H1 (cell line): Measurements from ENCODE around the gene KLHL17. TPM values are rescaled to one million over a fixed set of nuclear protein-coding genes. Genes with fewer than 3 reads are reported as not detected.
A peak's percentile ranks its signal among the peaks of the same experiment; 100 is the strongest.

ENCODE experiments used
- CTCF ChIA-PET: fragments of 300-600 bp; sonication (Branson Sonifier 250); formaldehyde crosslinking; loops from one replicate; lab custom pipeline; 2021; ENCODE audit not compliant: partially characterized antibody; lab: Charles Lee
- POLR2A ChIA-PET: fragments of 300-600 bp; sonication (Branson Sonifier 250); formaldehyde crosslinking; loops from one replicate; lab custom pipeline; 2021; ENCODE audit warnings: inconsistent platforms; ENCODE audit not compliant: partially characterized antibody; lab: Charles Lee
- DNase-seq, 2 experiments: peaks; one replicate each; pipeline versions ENCODE4 v3.0.0 to v3.0.0-alpha.2; 2010 to 2022; ENCODE audit warnings: low spot score in 2 of 2, low read depth in 1 of 2, mixed read lengths in 1 of 2
- FAIRE-seq: peaks from 2 replicates; lab custom pipeline; 2011; peaks lifted over from hg19 to GRCh38; lab: Jason Lieb, UNC
- H2AFZ ChIP-seq: 2 replicates; pipeline ENCODE4 v1.8.1; 2012; ENCODE audit warnings: low read length, inconsistent platforms
- H2AK5ac ChIP-seq: 2 replicates; pipeline ENCODE4 v1.6.1; 2013; ENCODE audit warnings: low read depth, low read length
- H2BK120ac ChIP-seq: replicated peaks from 2 replicates; pipeline ENCODE3; 2013; ENCODE audit warnings: low read depth, low read length, inconsistent platforms
- H2BK12ac ChIP-seq: 2 replicates; pipeline ENCODE4 v1.6.1; 2013; ENCODE audit warnings: low read depth, low read length
- H2BK15ac ChIP-seq: 2 replicates; pipeline ENCODE4 v1.6.1; 2013; ENCODE audit warnings: low read length
- H2BK20ac ChIP-seq: 2 replicates; pipeline ENCODE4 v1.6.1; 2013; ENCODE audit warnings: low read length
- H2BK5ac ChIP-seq: 2 replicates; pipeline ENCODE4 v1.6.1; 2013; ENCODE audit warnings: low read depth, low read length
- H3K14ac ChIP-seq: 2 replicates; pipeline ENCODE4 v1.6.1; 2013; ENCODE audit warnings: inconsistent platforms; ENCODE audit not compliant: insufficient read length
- H3K18ac ChIP-seq: 2 replicates; pipeline ENCODE4 v1.6.1; 2013; ENCODE audit warnings: low read length; ENCODE audit errors: extremely low read depth
- H3K23ac ChIP-seq: 2 replicates; pipeline ENCODE4 v1.6.1; 2013; ENCODE audit warnings: inconsistent platforms; ENCODE audit not compliant: insufficient read length
- H3K23me2 ChIP-seq: 2 replicates; pipeline ENCODE4 v1.6.1; 2013; ENCODE audit warnings: low read depth, low read length
- H3K27ac ChIP-seq: 2 replicates; pipeline ENCODE4 v1.6.1; 2011; ENCODE audit warnings: low read depth, low read length, inconsistent platforms
- H3K27me3 ChIP-seq, 4 experiments: replicated peaks in 1 of 4; 1 replicate in 1 of 4; 2 replicates in 3 of 4; pipeline versions ENCODE4 v1.6.1 to v1.8.1; 2011 to 2013; ENCODE audit warnings: low read length in 3 of 4, mild to moderate bottlenecking in 3 of 4, inconsistent platforms in 2 of 4, mixed read lengths in 2 of 4, moderate library complexity in 1 of 4; ENCODE audit not compliant: control insufficient read depth in 3 of 4, insufficient read depth in 3 of 4; ENCODE audit errors: extremely low read depth in 1 of 4
- H3K36me3 ChIP-seq, 4 experiments: 2 replicates each; pipeline versions ENCODE4 v1.6.1 to v1.8.1; 2011 to 2013; ENCODE audit warnings: mild to moderate bottlenecking in 4 of 4, low read length in 3 of 4, moderate library complexity in 2 of 4, control low read depth in 1 of 4, inconsistent platforms in 1 of 4; ENCODE audit not compliant: insufficient read depth in 4 of 4, control insufficient read depth in 2 of 4
- H3K4ac ChIP-seq: replicated peaks from 2 replicates; pipeline ENCODE3; 2013; ENCODE audit warnings: low read length, low read depth, mixed read lengths, inconsistent platforms; ENCODE audit not compliant: insufficient read length
- H3K4me1 ChIP-seq, 4 experiments: replicated peaks in 1 of 4; 1 replicate in 1 of 4; 2 replicates in 3 of 4; pipeline versions ENCODE4 v1.6.1 to v1.8.1; 2011 to 2013; ENCODE audit warnings: low read length in 3 of 4, inconsistent platforms in 2 of 4, mixed read lengths in 1 of 4; ENCODE audit not compliant: insufficient read depth in 4 of 4, control insufficient read depth in 3 of 4
- H3K4me2 ChIP-seq, 2 experiments: 2 replicates each; pipeline versions ENCODE4 v1.6.1 to v1.8.1; 2011 to 2013; ENCODE audit warnings: low read depth in 2 of 2, low read length in 2 of 2, control low read depth in 1 of 2, inconsistent platforms in 1 of 2, mild to moderate bottlenecking in 1 of 2; ENCODE audit not compliant: insufficient read depth in 1 of 2
- H3K4me3 ChIP-seq, 4 experiments: fragments of 200-600, 300-600 bp in 1 of 4; sonication (generic), shearing (Covaris generic), sonication (Bioruptor Twin) in 1 of 4; 2 replicates each; pipeline versions ENCODE4 v1.5.1 to v1.8.1; 2011 to 2016; ENCODE audit warnings: low read length in 4 of 4, low read depth in 3 of 4, control low read depth in 2 of 4, inconsistent platforms in 2 of 4, mild to moderate bottlenecking in 2 of 4, mixed read lengths in 1 of 4, moderate library complexity in 1 of 4; ENCODE audit not compliant: insufficient read depth in 2 of 4; ENCODE audit errors: extremely low read depth in 1 of 4
- H3K56ac ChIP-seq: replicated peaks from 2 replicates; pipeline ENCODE3; 2013; ENCODE audit warnings: low read depth, mild to moderate bottlenecking, mixed read lengths, low read length, inconsistent platforms; ENCODE audit not compliant: insufficient read length
- H3K79me1 ChIP-seq: 2 replicates; pipeline ENCODE4 v1.6.1; 2013; ENCODE audit warnings: low read depth, low read length, control low read depth
- H3K79me2 ChIP-seq, 2 experiments: 2 replicates each; pipeline versions ENCODE4 v1.6.1 to v1.8.1; 2012 to 2013; ENCODE audit warnings: low read length in 2 of 2, mild to moderate bottlenecking in 2 of 2, inconsistent platforms in 1 of 2; ENCODE audit not compliant: insufficient read depth in 2 of 2, control insufficient read depth in 1 of 2
- H3K9ac ChIP-seq, 4 experiments: replicated peaks in 1 of 4; 1 replicate in 1 of 4; 2 replicates in 3 of 4; pipeline versions ENCODE4 v1.6.1 to v1.8.1; 2011 to 2013; ENCODE audit warnings: low read depth in 3 of 4, low read length in 3 of 4, control low read depth in 2 of 4, mild to moderate bottlenecking in 2 of 4, moderate library complexity in 2 of 4, inconsistent platforms in 1 of 4; ENCODE audit errors: extremely low read depth in 1 of 4
- H3K9me3 ChIP-seq, 2 experiments: 2 replicates each; pipeline versions ENCODE4 v1.6.1 to v1.8.1; 2012 to 2013; ENCODE audit warnings: mild to moderate bottlenecking in 2 of 2, moderate library complexity in 2 of 2, control low read depth in 1 of 2, inconsistent platforms in 1 of 2, low read depth in 1 of 2, low read length in 1 of 2, mixed read lengths in 1 of 2; ENCODE audit not compliant: insufficient read depth in 2 of 2
- H4K20me1 ChIP-seq, 2 experiments: replicated peaks in 1 of 2; 2 replicates each; pipeline versions ENCODE3 to v1.8.1; 2011 to 2013; ENCODE audit warnings: inconsistent platforms in 2 of 2, low read length in 2 of 2, mild to moderate bottlenecking in 1 of 2; ENCODE audit not compliant: insufficient read depth in 2 of 2, control insufficient read depth in 1 of 2
- H4K5ac ChIP-seq: 2 replicates; pipeline ENCODE4 v1.6.1; 2013; ENCODE audit warnings: low read length, low read depth, mixed read lengths, inconsistent platforms; ENCODE audit not compliant: insufficient read length
- H4K8ac ChIP-seq: 2 replicates; pipeline ENCODE4 v1.8.0; 2013; ENCODE audit warnings: mild to moderate bottlenecking, moderate library complexity, low read length, inconsistent platforms; ENCODE audit not compliant: insufficient read depth; ENCODE audit errors: extremely low read depth
- H4K91ac ChIP-seq: replicated peaks from 2 replicates; pipeline ENCODE3; 2013; ENCODE audit warnings: low read length, mixed read lengths, inconsistent platforms; ENCODE audit not compliant: insufficient read length
- CEBPB ChIP-seq: IDR thresholded peaks from 2 replicates; pipeline ENCODE4 v1.6.1; 2012; ENCODE audit warnings: low read depth, low read length
- CHD1 ChIP-seq: IDR thresholded peaks from 2 replicates; pipeline ENCODE4 v1.6.1; 2012; ENCODE audit warnings: low read depth, low read length, improper control_type of control experiment
- EP300 ChIP-seq, 2 experiments: IDR thresholded peaks; 1 replicate in 1 of 2; 2 replicates in 1 of 2; pipeline ENCODE4 v1.6.1; 2011 to 2012; ENCODE audit warnings: low read depth in 2 of 2, low read length in 2 of 2, mild to moderate bottlenecking in 2 of 2, borderline replicate concordance in 1 of 2, inconsistent platforms in 1 of 2, moderate library complexity in 1 of 2
- GABPA ChIP-seq: IDR thresholded peaks from 2 replicates; pipeline ENCODE4 v1.6.1; 2011; ENCODE audit warnings: mild to moderate bottlenecking, low read length, moderate library complexity, borderline replicate concordance; ENCODE audit not compliant: insufficient read depth
- JUN ChIP-seq: IDR thresholded peaks from 2 replicates; pipeline ENCODE4 v1.6.1; 2011; ENCODE audit warnings: low read depth, mild to moderate bottlenecking, improper control_type of control experiment, low read length
- KDM1A ChIP-seq: fragments of 200-600, 300-600 bp; sonication (generic); IDR thresholded peaks from 2 replicates; pipeline ENCODE4 v1.7.1; 2016; ENCODE audit warnings: mild to moderate bottlenecking, low read length, borderline replicate concordance
- RBBP5 ChIP-seq: IDR thresholded peaks from 2 replicates; pipeline ENCODE4 v1.7.1; 2012; ENCODE audit warnings: low read depth, mild to moderate bottlenecking, inconsistent platforms, low read length, moderate library complexity, borderline replicate concordance
- RFX5 ChIP-seq: IDR thresholded peaks from 2 replicates; pipeline ENCODE4 v1.6.1; 2011; ENCODE audit warnings: low read depth, low read length, improper control_type of control experiment, borderline replicate concordance
- RNF2 ChIP-seq: fragments of 200-900, 300-1000 bp; sonication (generic); IDR thresholded peaks from 2 replicates; pipeline ENCODE4 v1.7.1; 2016; ENCODE audit warnings: borderline replicate concordance, low read depth, mild to moderate bottlenecking, antibody characterized with exemption, low read length; ENCODE audit not compliant: poor library complexity, severe bottlenecking; ENCODE audit errors: missing control alignments
- TAF7 ChIP-seq: optimal IDR thresholded peaks from 2 replicates; pipeline ENCODE3; 2011; ENCODE audit warnings: low read depth, mild to moderate bottlenecking, inconsistent platforms, low read length, moderate library complexity, borderline replicate concordance
- WGBS, 2 experiments: shearing (Covaris generic) in 1 of 2; methylation state at CpG; one replicate each; pipeline versions ENCODE4 v1.1.6 to v1.1.7; 2013 to 2015; ENCODE audit warnings: low lambda C conversion rate in 2 of 2, mixed read lengths in 2 of 2, inconsistent platforms in 1 of 2, low coverage in 1 of 2, missing lambda C conversion rate in 1 of 2; ENCODE audit not compliant: insufficient replicate concordance in 2 of 2, insufficient coverage in 1 of 2, insufficient read length in 1 of 2; ENCODE audit errors: extremely low coverage in 1 of 2, missing lambda C conversion rate in 1 of 2; 5-methylcytosine and 5-hydroxymethylcytosine counted together
- polyA plus RNA-seq, 7 experiments: library from polyadenylated mRNA; depleted of rRNA in 3 of 7; stranded (reverse) in 5 of 7; unstranded in 2 of 7; fragments of >200 nt in 5 of 7; fragments of 200-250 nt in 2 of 7; gene quantifications; 1 replicate in 5 of 7; 2 replicates in 1 of 7; 4 replicates in 1 of 7; pipeline versions ENCODE4 v1.2.1 to v1.2.3, GENCODE V29; 2011 to 2013; ENCODE audit warnings: missing spikeins in 2 of 7, mixed read lengths in 2 of 7
- total RNA-seq: library from RNA; stranded (reverse); fragmentation: NEBNext Ultra II Directional; extraction: Animal tissue kit (Norgen Biotek cat#: 25700); gene quantifications from 2 replicates; pipeline ENCODE4 v1.2.1, GENCODE V29; 2021

Gene KLHL17
- total and polyA plus RNA-seq, 2 of the 8 experiments (the other 6 are each of a cell fraction or from before 2014, with no cell fraction given) = 32.6 to 36.1 TPM

DNA sequence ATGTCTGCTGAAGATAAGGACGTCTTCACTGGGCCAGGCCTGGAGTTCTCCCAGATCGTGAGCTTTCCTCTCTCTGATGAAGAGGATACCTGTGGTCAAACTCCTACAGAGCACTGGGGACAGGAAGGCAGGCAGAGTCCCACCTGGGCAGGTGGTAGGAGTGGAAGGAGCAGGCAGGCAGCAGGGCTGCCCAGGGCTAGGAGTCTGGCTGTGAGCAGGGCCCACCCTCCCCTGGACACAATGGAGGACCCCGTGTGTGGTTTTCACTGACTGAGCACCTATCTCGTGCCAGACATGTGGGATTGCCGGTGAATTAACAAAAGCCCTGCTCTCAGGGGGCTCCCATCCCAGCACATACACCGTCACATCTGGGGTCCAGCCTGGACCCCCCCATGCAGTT is 41.5 kb upstream of the KLHL17 start:
- no peak overlapping the region for H2BK12ac ChIP-seq
- H3K27me3 ChIP-seq = peaks cover 41 to 96% (median 83%) of the 10 kb centered on the region in 4 experiments
- no peak overlapping the region for H2BK120ac ChIP-seq
- H3K4me3 ChIP-seq = no peak overlapping the region
- H3K4me2 ChIP-seq = no peak overlapping the region
- POLR2A ChIA-PET = interaction anchor here (1.1 to 2.0 kb wide), 4 partner anchors 13 to 74 kb away, joined by 3 to 10 read pairs (median 4); no protein-coding TSS in a partner anchor
- H3K9me3 ChIP-seq = no peaks in the 10 kb centered on the region
- H2BK5ac ChIP-seq = no peak overlapping the region
- H2BK20ac ChIP-seq = no peak overlapping the region
- no peak overlapping the region for H3K27ac ChIP-seq
- H3K18ac ChIP-seq = no peak overlapping the region
- H3K4ac ChIP-seq = no peak overlapping the region
- no peak overlapping the region for H2AFZ ChIP-seq
- H3K79me2 ChIP-seq = no peaks in the 10 kb centered on the region
- FAIRE-seq (no peak), DNase-seq (no peak)
- 93% methylated on average over 6 of the region's 6 CpGs; no CpG with 5 or more reads in 1 of the 2 experiments for WGBS, 2 experiments
- CTCF ChIA-PET = interaction anchor here (0.6 to 3.0 kb wide), 6 partner anchors 12 to 53 kb away, joined by 3 to 20 read pairs (median 3); no protein-coding TSS in a partner anchor
- H3K23me2 ChIP-seq = no peaks in the 10 kb centered on the region; the same call in 1 of the 2 replicates
- H4K20me1 ChIP-seq = peaks cover 13 to 24% of the 10 kb centered on the region in 2 experiments
- no peak overlapping the region for H3K14ac ChIP-seq
- H4K8ac ChIP-seq = no peak overlapping the region
- H4K91ac ChIP-seq = no peak overlapping the region
- no peaks in the 10 kb centered on the region for H3K36me3 ChIP-seq
- H2BK15ac ChIP-seq = 0 out of 2 replicates have a peak overlapping the region, but pooled peaks have one; percentile 16
- peaks cover 0 to 19% (median 16%) of the 10 kb centered on the region in 4 experiments; a peak in 6 of 7 replicates for H3K4me1 ChIP-seq
- no peak overlapping the region for H3K56ac ChIP-seq
- no peak overlapping the region for H3K23ac ChIP-seq
- H4K5ac ChIP-seq = no peak overlapping the region
- no peak overlapping the region for H3K9ac ChIP-seq
- no peaks in the 10 kb centered on the region for H3K79me1 ChIP-seq
- H2AK5ac ChIP-seq = no peak overlapping the region
- no peak for TF ChIP-seq RNF2
- TF ChIP-seq JUN = no peak
- no peak for TF ChIP-seq EP300 (IDR thresholded peaks at IDR 0.05; ENCODE audit: borderline replicate concordance in 1 of 2, low read depth in 2 of 2, low read length in 2 of 2)
- no peak for TF ChIP-seq RBBP5
- no peak for TF ChIP-seq TAF7
- no peak for TF ChIP-seq CEBPB
- no peak for TF ChIP-seq RFX5
- TF ChIP-seq GABPA = no peak
- TF ChIP-seq CHD1 = no peak
- TF ChIP-seq KDM1A = no peak
